Brain microvascular endothelial cell (primary cell): ENCODE data around the gene GTF3C5.

Experiments used
- DNase-seq: peaks from one replicate; pipeline ENCODE4 v3.0.0-alpha.2; 2020
- H3K27ac ChIP-seq: fragments of 250-450 bp; sonication (Bioruptor Pico); 2 replicates; pipeline ENCODE4 v1.5.1; 2020; ENCODE audit warnings: mild to moderate bottlenecking, moderate library complexity
- H3K27me3 ChIP-seq: fragments of 250-450 bp; sonication (Bioruptor Pico); replicated peaks from 2 replicates; pipeline ENCODE4 v1.5.1; 2020; ENCODE audit warnings: mild to moderate bottlenecking
- H3K36me3 ChIP-seq: fragments of 250-450 bp; sonication (Bioruptor Pico); replicated peaks from 2 replicates; pipeline ENCODE4 v1.5.1; 2020; ENCODE audit warnings: mild to moderate bottlenecking
- H3K4me3 ChIP-seq: 2 replicates; pipeline ENCODE4 v1.5.1; 2011; ENCODE audit warnings: low read depth, mild to moderate bottlenecking, control low read depth, low read length, moderate library complexity
- CTCF ChIP-seq: IDR thresholded peaks from 2 replicates; pipeline ENCODE4 v1.5.1; 2011; ENCODE audit warnings: low read depth, mild to moderate bottlenecking, moderate library complexity, low read length, control low read depth, inconsistent platforms; ENCODE audit errors: missing control alignments
- in situ Hi-C: cut with HindIII; loops from 2 replicates; pipeline ENCODE4 v1.10.0; 2017; ENCODE audit warnings: low sequenced_read_pairs, low pct_ligation_motif_present

Gene GTF3C5

GRCh38 chr9:133041958-133042357, 11.2 kb downstream of the GTF3C5 start:
- H3K36me3 ChIP-seq, result peaks cover 33% of the 10 kb centered on the region

GRCh38 chr9:133042676-133043075, 11.9 kb downstream of the GTF3C5 start:
- Histone ChIP-seq H3K27me3 (no peaks in the 10 kb centered on the region), H3K36me3 (peaks cover 34% of the 10 kb centered on the region), H3K27ac (no peak overlapping the region), H3K4me3 (no peak overlapping the region)
- in situ Hi-C loops, result loop anchor here (25.0 kb wide), 1 partner anchor 95 kb away; no protein-coding TSS in a partner anchor
- no peak for TF ChIP-seq CTCF
- DNase-seq, result no peak

More at GRCh38 chr9:133041958-133042357, 11.2 kb downstream of the GTF3C5 start:
- in situ Hi-C loops, result loop anchor here (25.0 kb wide), 1 partner anchor 95 kb away; no protein-coding TSS in a partner anchor
- no peak for TF ChIP-seq CTCF
- DNase-seq, result no peak
- H3K27ac ChIP-seq, result no peak overlapping the region
- no peaks in the 10 kb centered on the region for H3K27me3 ChIP-seq
- no peak overlapping the region for H3K4me3 ChIP-seq

GRCh38 chr9:133043449-133044035, 12.7 kb downstream of the GTF3C5 start:
- Histone ChIP-seq H3K27ac (no peak overlapping the region), H3K4me3 (no peak overlapping the region), H3K36me3 (peaks cover 34% of the 10 kb centered on the region), H3K27me3 (no peaks in the 10 kb centered on the region)
- TF ChIP-seq CTCF, result no peak
- DNase-seq, result no peak
- in situ Hi-C loops, result loop anchor here (25.0 kb wide), 1 partner anchor 94 kb away; no protein-coding TSS in a partner anchor

GRCh38 chr9:133044125-133044524, 13.3 kb downstream of the GTF3C5 start:
- H3K36me3 ChIP-seq, result peaks cover 34% of the 10 kb centered on the region

GRCh38 chr9:133044661-133045060, 13.9 kb downstream of the GTF3C5 start:
- DNase-seq, result no peak
- peaks cover 34% of the 10 kb centered on the region for H3K36me3 ChIP-seq
- H3K4me3 ChIP-seq, result no peak overlapping the region
- no peak overlapping the region for H3K27ac ChIP-seq
- no peaks in the 10 kb centered on the region for H3K27me3 ChIP-seq
- in situ Hi-C loops, result loop anchor here (25.0 kb wide), 1 partner anchor 93 kb away; no protein-coding TSS in a partner anchor
- TF ChIP-seq CTCF, result no peak

More at GRCh38 chr9:133044125-133044524, 13.3 kb downstream of the GTF3C5 start:
- no peaks in the 10 kb centered on the region for H3K27me3 ChIP-seq
- no peak overlapping the region for H3K4me3 ChIP-seq
- no peak overlapping the region for H3K27ac ChIP-seq
- in situ Hi-C loops, result loop anchor here (25.0 kb wide), 1 partner anchor 93 kb away; no protein-coding TSS in a partner anchor
- TF ChIP-seq CTCF, result no peak
- DNase-seq, result no peak
